Esophagus (tissue), 2 donors: ENCODE measurements around the gene DPP10. TPM values are rescaled to one million over a fixed set of nuclear protein-coding genes. Genes with fewer than 3 reads are reported as not detected.

Experiments used
- H3K27ac ChIP-seq, 2 donors: one replicate each; pipeline ENCODE4 v1.5.1; 2013; ENCODE audit warnings: low read depth in 2 of 2, mild to moderate bottlenecking in 2 of 2, inconsistent platforms in 1 of 2, low read length in 1 of 2, moderate library complexity in 1 of 2
- H3K27me3 ChIP-seq, 2 donors: one replicate each; pipeline ENCODE4 v1.6.1; 2013; ENCODE audit warnings: low read length in 2 of 2, control low read depth in 1 of 2, mild to moderate bottlenecking in 1 of 2; ENCODE audit not compliant: insufficient read depth in 2 of 2, control insufficient read depth in 1 of 2
- H3K36me3 ChIP-seq, 2 donors: one replicate each; pipeline ENCODE4 v1.6.1; 2013; ENCODE audit warnings: low read length in 1 of 2; ENCODE audit not compliant: control insufficient read depth in 2 of 2, insufficient read depth in 2 of 2
- H3K4me1 ChIP-seq, 2 donors: one replicate each; pipeline ENCODE4 v1.6.1; 2013; ENCODE audit warnings: low read length in 1 of 2; ENCODE audit not compliant: control insufficient read depth in 2 of 2, insufficient read depth in 2 of 2
- H3K4me3 ChIP-seq, 2 donors: one replicate each; pipeline ENCODE4 v1.5.1; 2013; ENCODE audit warnings: low read length in 2 of 2, mild to moderate bottlenecking in 2 of 2, low read depth in 1 of 2, moderate library complexity in 1 of 2
- H3K9me3 ChIP-seq, 2 donors: one replicate each; pipeline ENCODE4 v1.6.1; 2013; ENCODE audit warnings: mild to moderate bottlenecking in 2 of 2, low read depth in 1 of 2, low read length in 1 of 2, moderate library complexity in 1 of 2; ENCODE audit not compliant: control insufficient read depth in 2 of 2, insufficient read depth in 1 of 2
- WGBS, 2 donors: extraction: QIAGEN DNeasy Blood & Tissue Kit; methylation state at CpG; one replicate each; pipeline ENCODE4 v1.1.7; 2013; 5-methylcytosine and 5-hydroxymethylcytosine counted together
- polyA plus RNA-seq, 2 donors: library from polyadenylated mRNA; stranded (reverse); fragments of 200-250 nt; gene quantifications; one replicate each; pipeline ENCODE4 v1.2.3, GENCODE V29; 2013
- donor health status: healthy with polysubstance abuse.
- donor health status: Bipolar disorder and iron deficiency.

Gene DPP10
- polyA plus RNA-seq, 2 donors = 0.02 to 0.13 TPM

- no peaks in the 10 kb centered on the region for H3K4me1 ChIP-seq
- H3K27ac ChIP-seq = no peak overlapping the region
Observed at GRCh38 chr2:114862243-114862642, 419.8 kb downstream of the DPP10 start.

GRCh38 chr2:114864901-114865300 lies 422.5 kb downstream of the DPP10 start:
- WGBS, 2 donors = 68 to 77% methylated on average over 5 of the region's 5 CpGs
- no peaks in the 10 kb centered on the region for H3K36me3 ChIP-seq
- no peaks in the 10 kb centered on the region for H3K27me3 ChIP-seq
- H3K4me3 ChIP-seq = no peak overlapping the region
- no peaks in the 10 kb centered on the region for H3K4me1 ChIP-seq
- no peak overlapping the region for H3K27ac ChIP-seq
- H3K9me3 ChIP-seq = no peaks in the 10 kb centered on the region

More at GRCh38 chr2:114862243-114862642, 419.8 kb downstream of the DPP10 start:
- Histone ChIP-seq H3K27me3 (no peaks in the 10 kb centered on the region), H3K4me3 (no peak overlapping the region), H3K36me3 (no peaks in the 10 kb centered on the region), H3K9me3 (no peaks in the 10 kb centered on the region)
- 42 to 56% methylated on average over 1 of the region's 1 CpG for WGBS, 2 donors

- H3K9me3 ChIP-seq = no peaks in the 10 kb centered on the region
- no peaks in the 10 kb centered on the region for H3K27me3 ChIP-seq
- 35 to 46% methylated on average over 3 of the region's 3 CpGs for WGBS, 2 donors
- H3K27ac ChIP-seq = no peak overlapping the region
- H3K4me1 ChIP-seq = no peaks in the 10 kb centered on the region
- no peak overlapping the region for H3K4me3 ChIP-seq
- H3K36me3 ChIP-seq = no peaks in the 10 kb centered on the region
Observed at GRCh38 chr2:114880046-114880445, 437.6 kb downstream of the DPP10 start.

GRCh38 chr2:114919985-114920384 lies 477.5 kb downstream of the DPP10 start:
- Histone ChIP-seq H3K27ac (no peak overlapping the region), H3K4me3 (no peak overlapping the region), H3K36me3 (no peaks in the 10 kb centered on the region), H3K4me1 (no peaks in the 10 kb centered on the region), H3K9me3 (no peaks in the 10 kb centered on the region), H3K27me3 (no peaks in the 10 kb centered on the region)
- 56 to 68% methylated on average over 2 of the region's 2 CpGs for WGBS, 2 donors

GRCh38 chr2:114922076-114922475 lies 479.6 kb downstream of the DPP10 start:
- Histone ChIP-seq H3K4me3 (no peak overlapping the region), H3K9me3 (no peaks in the 10 kb centered on the region), H3K27ac (no peak overlapping the region), H3K36me3 (no peaks in the 10 kb centered on the region), H3K27me3 (no peaks in the 10 kb centered on the region), H3K4me1 (no peaks in the 10 kb centered on the region)
- 92% methylated on average over 3 of the region's 3 CpGs for WGBS, 2 donors

GRCh38 chr2:114925296-114926255 lies 483.1 kb downstream of the DPP10 start:
- no peaks in the 10 kb centered on the region for H3K27me3 ChIP-seq
- H3K4me3 ChIP-seq = no peak overlapping the region
- H3K9me3 ChIP-seq = peaks cover 4 to 7% of the 10 kb centered on the region in 2 donors
- no peak overlapping the region for H3K27ac ChIP-seq
- 65 to 69% methylated on average over 10 of the region's 10 CpGs for WGBS, 2 donors
- H3K36me3 ChIP-seq = no peaks in the 10 kb centered on the region
- no peaks in the 10 kb centered on the region for H3K4me1 ChIP-seq

- H3K36me3 ChIP-seq = no peaks in the 10 kb centered on the region
- H3K27ac ChIP-seq = no peak overlapping the region
- H3K4me3 ChIP-seq = no peak overlapping the region
- H3K4me1 ChIP-seq = no peaks in the 10 kb centered on the region
- WGBS, 2 donors = 75 to 78% methylated on average over 4 of the region's 4 CpGs
- no peaks in the 10 kb centered on the region for H3K27me3 ChIP-seq
- H3K9me3 ChIP-seq = peaks cover 5 to 7% of the 10 kb centered on the region in 2 donors
Observed at GRCh38 chr2:114926303-114926702, 483.9 kb downstream of the DPP10 start.

- Histone ChIP-seq H3K36me3 (no peaks in the 10 kb centered on the region), H3K4me3 (no peak overlapping the region), H3K4me1 (no peaks in the 10 kb centered on the region), H3K27ac (no peak overlapping the region), H3K27me3 (no peaks in the 10 kb centered on the region), H3K9me3 (peaks cover 5 to 7% of the 10 kb centered on the region in 2 donors)
- WGBS, 2 donors = 90% methylated on average over 7 of the region's 7 CpGs
Observed at GRCh38 chr2:114929225-114929624, 486.8 kb downstream of the DPP10 start.

- WGBS, 2 donors = 76 to 78% methylated on average over 4 of the region's 4 CpGs
- no peak overlapping the region for H3K27ac ChIP-seq
- H3K36me3 ChIP-seq = no peaks in the 10 kb centered on the region
- H3K9me3 ChIP-seq = peaks cover 0 to 5% of the 10 kb centered on the region in 2 donors
- no peak overlapping the region for H3K4me3 ChIP-seq
- H3K27me3 ChIP-seq = no peaks in the 10 kb centered on the region
- H3K4me1 ChIP-seq = no peaks in the 10 kb centered on the region
Observed at GRCh38 chr2:114933671-114934241, 491.3 kb downstream of the DPP10 start.
